ENCODE measurements around the gene SF3A2.

SF3A2 gene

GRCh38 chr19:2228157-2229030, 8.2 kb upstream of the SF3A2 start:
- DNase-seq, result no peak

DNA sequence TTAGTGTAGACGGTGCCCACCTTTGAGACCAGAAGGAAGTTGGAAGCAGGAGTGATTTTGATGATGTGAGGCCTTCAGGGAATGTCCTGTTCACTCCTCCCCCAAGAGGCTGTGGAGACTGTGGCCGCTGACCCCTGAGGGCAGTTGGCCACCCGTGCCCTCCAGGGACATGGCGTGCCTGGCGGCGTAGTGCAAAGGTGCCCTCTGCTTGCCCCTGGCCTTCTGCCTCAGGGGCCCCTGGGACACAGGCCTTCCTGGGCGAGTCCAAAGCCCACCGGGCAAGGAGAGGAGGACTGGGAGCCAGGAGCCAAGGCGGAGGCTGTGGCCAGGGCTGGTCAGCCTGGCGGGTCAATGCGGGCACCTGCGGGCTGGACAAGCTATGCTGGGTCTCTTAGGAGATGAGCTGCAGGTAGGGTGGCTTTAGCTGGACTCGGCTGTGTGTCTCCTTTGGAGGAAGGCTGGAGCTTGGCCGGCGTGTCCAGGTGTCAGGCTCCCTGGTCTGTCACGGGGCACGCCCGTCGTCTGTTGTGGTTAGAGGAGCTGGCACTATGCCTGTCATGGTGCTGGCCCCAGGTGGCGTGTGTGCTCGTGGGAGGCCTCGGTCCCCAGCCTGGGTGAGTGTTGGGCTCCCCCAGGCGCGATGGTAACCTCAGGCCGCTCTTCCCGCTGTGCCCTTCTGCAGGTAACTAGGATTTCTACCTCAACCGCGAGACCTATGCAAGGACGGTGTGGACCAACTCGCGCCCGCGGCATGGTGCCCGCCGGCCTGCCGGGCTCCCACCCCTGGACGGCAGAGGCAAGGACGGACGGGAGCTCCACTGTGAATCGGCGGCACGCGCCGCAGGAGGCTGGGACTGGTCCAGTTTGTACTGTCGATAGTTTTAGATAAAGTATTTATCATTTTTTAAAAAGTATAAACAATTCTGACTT, 7.3 kb upstream of the SF3A2 start:
- no peak for DNase-seq

- DNase-seq, result no peak
Measured at GRCh38 chr19:2230033-2230531, 6.5 kb upstream of the SF3A2 start.

DNA sequence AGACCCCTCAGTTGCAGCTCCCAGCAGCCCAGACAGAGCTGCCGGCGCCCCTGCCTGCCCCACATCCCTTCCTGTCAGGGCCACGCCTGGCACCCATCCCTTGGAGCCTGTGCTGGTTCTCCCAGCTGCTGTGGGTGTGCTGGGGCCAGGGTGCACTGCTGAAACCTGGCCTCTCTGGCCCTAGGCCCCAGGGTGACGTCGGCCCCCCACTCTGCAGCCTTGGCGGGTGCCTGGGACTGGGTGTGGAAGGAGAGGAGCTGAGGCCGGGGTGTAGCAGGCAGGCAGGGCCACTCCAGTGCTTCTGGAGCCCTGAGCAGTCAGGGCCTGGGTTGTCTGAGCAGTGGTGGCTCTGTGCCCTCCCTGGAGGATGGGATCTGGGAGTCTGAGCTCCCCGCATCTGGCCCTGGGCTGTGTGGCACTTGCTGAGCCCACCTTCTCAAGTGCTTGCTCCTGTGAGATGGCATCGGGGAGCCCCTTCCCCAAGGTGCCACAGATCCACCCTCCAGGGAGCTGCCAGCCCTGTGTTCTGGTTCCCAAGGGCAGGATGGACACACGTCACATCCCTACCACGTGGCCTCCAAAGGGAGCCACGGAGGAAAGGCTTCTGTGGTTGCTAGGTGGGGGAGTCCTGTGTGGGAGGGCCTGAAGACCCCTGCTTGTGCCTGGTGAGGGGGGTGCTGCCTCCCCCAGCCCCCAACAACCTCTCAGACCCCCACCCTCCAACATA, 5.7 kb upstream of the SF3A2 start:
- no peak for DNase-seq

DNA sequence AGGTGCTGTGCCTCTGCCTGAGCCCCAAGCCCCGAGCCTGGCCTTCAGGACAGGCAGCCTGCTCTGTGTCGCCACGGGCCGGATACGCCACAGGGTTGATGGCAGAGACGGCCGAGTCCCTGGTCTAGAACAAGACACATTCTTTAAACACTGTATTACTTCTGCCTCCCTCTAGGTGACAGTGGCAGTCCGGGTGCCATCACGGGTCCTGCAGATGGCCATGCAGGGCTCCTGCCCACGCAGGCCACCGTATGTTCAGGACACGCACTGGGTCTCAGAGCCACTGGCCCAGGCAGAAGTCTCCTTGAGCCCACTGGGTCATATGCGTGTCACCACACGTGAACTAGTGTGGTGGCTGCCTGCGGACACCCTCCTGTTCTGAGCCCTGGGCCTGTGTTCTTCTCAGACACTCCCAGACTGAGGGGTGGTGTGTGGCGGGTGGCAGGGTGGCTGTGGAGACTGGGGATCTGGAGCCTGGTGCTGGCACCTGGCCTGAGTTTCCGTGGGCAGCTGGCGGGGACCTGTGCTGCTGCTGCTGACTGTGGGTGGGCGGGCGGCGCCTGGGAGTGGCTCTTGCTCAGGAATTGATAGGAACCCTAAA, 4.9 kb upstream of the SF3A2 start:
- DNase-seq, result no peak

DNA sequence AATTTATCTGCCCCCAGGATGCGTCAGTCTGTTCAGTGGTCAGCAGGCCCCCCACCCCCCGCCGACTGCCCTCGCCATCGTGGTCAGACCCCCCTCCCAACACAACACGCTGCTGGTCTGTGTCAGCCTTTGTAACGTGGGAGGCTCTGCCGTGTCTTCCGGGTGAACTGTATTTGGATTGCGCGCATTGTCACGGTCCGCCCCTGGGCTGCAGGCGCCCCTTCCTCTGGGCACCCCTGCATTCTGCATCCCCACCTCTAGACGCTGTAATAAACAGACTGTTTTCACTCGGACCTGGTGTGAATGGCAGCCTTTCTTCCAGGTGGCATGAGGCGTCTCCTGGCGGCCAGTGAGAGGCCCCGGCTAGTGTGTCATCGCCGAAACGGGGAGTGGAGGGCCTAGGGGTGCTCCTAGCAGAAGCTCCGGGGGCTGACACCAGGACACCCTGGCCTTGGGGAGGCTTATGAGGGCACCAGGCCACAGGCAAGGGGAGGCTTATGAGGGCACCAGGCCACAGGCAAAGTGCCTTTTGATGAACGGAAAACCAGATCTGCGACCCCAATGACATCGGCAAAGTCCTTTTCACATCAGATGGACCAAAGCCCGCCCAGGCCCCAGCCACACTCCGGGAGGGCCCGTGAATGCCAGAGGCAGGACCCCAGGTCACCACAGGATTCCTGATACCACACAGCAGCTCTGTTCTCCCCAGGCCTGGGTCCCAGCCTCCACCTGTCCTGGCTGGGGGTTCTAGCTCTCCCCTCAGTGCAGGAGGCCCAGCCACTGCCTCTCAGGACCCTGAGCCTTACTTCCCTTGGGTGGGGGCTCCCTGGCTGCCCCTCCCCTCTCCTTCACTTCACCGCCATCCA, 4.1 kb upstream of the SF3A2 start:
- no peak for DNase-seq

DNA sequence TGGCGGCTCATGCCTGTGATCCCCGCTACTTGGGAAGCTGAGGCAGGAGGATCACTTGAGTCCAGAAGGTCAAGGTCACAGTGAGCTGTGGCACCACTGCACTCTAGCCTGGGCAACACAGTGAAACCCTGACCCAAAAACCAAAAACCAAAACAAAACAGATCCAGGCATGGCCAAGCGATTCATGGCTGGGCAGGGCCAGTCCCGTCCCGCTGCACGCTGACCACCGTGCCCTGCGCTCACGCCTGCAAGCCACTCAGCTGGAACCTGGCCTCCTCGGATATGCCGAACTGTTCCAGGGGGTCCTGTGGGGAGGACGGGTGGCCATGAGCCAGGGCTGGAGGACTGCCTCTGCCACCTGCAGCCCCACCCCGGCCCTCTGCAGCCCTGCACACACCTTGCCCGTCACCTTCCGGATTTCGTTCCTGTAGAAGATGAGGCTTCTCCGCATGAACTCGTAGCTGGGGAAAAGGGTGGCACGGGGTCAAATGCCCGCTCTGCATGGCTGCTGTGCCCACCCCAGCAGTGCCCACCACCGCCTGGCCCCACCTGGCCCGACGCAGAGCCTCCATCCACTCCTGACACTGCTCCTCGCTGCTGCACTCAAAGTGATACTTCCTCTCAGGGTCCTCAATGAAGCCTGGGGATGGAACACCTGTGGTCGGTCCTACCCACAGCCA, 2.9 kb upstream of the SF3A2 start:
- DNase-seq, result no peak

GRCh38 chr19:2234996-2235380, 1.6 kb upstream of the SF3A2 start:
- DNase-seq, result no peak

DNA sequence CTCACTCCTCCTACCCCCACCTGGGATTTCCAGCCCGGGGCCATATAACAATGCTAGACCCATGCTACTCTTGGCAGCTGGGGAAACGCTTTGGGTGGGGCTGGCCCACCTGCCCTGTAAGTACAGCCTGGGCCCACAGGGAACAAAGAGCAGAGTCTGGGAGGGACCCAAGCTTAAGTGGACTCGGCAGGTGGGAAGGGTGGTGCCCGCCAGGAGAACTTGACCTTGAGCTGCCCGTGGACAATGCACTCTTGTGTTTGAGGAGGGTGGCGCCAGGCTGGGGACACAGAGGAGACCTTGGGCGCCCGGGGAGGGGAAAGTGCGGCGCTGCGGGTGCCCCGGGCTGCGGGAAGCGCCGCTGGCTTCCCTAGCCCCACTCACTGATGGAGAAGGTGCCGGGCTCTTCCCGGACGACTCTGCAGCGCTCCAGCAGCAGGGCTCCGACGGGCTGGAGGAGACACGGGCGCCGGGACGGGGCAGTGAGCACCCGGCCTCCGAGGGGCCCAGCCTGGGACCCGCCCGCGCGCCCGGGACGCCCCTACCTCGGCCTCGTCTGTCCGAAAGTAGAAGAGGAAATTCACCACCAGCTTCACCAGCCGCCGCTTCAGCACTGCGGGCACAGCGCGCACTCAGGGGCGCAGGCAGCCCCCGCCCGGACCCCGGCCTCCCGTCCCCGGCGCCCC, 1.1 kb upstream of the SF3A2 start:
- DNase-seq, result no peak

DNA sequence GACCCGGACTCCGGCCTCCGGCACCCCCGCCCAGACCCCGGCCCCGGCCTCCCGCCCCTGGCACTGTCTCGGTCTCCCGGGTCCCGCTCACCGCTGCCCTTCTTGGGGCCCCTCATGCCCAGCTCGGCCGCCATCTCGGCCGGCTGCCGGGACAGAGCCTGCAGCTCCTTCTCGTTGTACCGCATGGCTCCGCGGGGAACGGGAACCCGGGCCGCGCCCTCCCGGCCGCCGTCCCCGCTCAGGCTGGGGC, 635 bp upstream of the SF3A2 start:
- no peak for DNase-seq

DNA sequence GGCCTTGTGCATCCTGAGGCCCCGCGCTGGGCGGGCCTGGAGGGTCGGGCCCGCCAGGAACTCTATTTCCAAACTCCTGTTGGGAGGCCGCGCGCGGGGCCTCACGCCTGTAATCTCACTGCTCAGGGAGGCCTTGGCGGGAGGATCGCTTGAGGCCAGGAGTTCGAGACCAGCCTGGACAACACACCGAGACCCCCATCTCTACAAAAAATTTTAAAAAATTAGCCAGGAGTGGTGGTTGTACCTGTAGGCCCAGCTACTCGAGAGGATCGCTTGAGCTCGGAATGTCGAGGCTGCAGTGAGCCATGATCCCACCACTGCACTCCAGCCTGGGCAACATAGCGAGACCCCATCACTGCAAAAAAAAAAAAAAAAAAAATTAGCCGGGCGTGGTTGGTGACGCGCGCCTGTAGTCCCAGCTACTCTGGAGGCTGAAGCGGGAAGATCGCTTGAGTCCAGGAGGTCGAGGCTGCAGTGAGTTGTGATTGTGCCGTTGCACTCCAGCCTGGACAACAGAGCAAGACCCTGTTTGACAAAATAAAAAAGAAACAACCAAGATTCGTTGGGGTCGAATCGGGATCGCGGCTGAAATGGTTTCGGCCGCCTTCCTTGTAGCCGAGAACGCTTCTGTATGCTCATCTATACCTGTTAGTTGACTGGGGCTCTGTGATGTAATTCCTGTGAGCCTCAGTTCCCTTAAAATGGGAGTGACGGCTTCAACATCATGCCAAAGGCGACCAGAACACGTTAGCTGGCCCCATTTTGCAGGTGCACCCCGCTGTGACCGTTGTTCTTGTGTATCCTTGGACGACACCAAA, 636 bp downstream of the SF3A2 start:
- no peak for DNase-seq

DNA sequence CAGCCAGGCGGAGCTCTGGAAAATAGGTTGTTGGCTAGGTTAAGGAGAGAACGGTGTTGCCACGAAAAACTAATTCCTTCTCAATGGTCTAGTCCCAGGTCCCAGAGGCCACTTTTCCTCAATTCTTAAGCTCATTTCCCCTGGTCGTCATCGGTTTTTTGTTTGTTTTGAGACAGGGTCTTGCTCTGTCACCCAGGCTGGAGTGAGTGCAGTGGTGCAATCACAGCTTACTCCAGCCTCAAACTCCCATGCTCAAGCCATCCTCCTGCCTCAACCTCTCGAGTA, 1.2 kb downstream of the SF3A2 start:
- DNase-seq, result no peak

GRCh38 chr19:2239173-2239572, 2.5 kb downstream of the SF3A2 start:
- no peak for DNase-seq

DNA sequence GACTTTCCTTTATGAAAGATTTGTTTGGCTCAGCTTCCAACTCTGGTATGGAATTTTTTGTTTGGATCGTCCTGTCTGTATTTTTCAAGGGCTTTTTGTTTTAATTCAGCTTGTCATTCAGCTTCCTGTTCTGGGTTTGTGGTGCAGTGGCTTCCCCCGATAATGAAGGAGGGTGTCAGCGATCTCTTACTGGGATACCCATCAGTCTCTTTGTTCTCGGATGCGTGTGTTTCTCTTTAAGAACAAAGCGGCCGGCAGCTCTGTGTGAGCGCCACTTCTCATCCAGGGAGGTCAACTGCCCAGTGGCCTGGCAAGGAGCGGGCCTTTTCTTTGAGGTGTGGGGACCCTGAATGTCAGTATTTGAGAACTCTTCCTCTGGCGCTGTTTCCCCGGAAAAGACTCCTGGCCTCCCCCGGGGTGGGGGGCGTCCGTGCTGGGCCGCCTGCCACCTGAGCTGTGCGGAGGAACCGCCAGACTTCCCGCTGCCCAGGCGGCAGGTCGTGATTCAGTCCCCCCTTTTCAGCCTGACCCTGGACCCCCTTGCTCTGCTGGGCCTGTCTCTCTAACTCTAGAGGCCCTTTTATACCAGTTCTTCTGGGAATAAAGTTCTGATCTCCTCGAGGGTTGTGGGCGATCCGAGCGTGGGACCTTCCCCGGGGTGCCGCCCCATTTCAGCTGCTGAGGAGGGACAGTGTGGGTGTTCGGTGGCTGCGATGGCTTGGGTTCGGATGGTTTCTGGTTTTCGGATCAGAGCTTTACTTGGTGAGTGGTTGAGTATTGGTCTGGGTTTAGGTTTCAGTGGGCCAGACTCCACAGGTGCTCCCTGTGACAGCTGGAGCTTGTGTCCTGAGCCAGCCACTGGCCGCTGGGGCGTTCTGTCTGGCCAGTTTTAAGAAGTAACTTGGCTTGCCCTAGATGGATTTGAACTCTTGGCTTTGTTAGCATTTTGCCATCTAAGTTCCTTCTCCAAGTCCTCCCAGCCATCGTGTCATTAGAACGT, 3.4 kb downstream of the SF3A2 start:
- DNase-seq, result no peak

DNA sequence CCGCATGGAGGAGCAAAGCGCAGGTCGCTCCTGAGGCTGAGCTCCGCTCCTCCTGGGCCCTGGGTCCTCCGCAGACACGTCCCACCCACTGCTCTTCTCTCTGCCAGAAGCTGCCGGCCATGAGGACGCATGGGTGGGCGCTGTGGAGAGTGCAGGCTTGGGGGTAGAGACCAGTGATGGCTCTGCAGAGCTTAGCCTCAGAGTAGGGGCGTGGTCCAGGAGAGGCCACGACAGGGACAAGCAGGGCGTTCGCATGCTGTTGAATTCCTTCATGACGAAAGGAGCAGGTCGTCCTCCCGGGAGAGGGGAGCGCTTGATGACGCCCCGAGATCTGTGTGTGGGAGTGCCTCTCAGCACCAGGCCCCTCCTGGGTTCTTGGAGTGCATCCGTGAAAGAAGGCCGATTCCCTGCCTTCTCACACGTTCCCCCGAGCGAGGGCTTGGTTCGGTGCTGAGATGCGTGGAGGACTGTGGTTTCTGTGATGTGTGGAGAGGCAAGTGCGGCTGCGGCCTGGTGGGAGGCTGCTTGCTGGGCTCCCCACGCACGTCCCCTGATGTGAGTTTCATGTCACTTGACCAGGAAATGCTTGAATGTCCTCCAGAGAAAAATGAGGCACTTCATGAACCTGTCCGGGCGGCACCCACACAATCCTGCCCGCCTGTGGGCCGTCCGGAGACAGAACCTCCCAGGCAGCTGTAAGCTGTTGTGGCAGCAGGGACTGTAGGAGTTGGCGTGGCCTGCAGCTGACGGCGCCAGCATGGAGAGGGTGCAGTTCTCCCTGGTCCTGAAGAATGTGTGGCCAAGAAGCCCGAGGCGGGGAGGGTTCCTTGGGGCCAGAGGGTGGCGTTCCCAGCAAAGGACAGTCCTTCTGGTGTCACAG, 4.5 kb downstream of the SF3A2 start:
- DNase-seq, result no peak

GRCh38 chr19:2242092-2242537, 5.5 kb downstream of the SF3A2 start:
- DNase-seq, result no peak

- no peak for DNase-seq
Measured at GRCh38 chr19:2242816-2243215, 6.2 kb downstream of the SF3A2 start.
